ENCODE results near the gene COL18A1. TPM values are rescaled to one million over a fixed set of nuclear protein-coding genes. Genes with fewer than 3 reads are reported as not detected.

Gene COL18A1
- total RNA-seq, 1 experiment from 2014 or later: 8.4 TPM

DNA sequence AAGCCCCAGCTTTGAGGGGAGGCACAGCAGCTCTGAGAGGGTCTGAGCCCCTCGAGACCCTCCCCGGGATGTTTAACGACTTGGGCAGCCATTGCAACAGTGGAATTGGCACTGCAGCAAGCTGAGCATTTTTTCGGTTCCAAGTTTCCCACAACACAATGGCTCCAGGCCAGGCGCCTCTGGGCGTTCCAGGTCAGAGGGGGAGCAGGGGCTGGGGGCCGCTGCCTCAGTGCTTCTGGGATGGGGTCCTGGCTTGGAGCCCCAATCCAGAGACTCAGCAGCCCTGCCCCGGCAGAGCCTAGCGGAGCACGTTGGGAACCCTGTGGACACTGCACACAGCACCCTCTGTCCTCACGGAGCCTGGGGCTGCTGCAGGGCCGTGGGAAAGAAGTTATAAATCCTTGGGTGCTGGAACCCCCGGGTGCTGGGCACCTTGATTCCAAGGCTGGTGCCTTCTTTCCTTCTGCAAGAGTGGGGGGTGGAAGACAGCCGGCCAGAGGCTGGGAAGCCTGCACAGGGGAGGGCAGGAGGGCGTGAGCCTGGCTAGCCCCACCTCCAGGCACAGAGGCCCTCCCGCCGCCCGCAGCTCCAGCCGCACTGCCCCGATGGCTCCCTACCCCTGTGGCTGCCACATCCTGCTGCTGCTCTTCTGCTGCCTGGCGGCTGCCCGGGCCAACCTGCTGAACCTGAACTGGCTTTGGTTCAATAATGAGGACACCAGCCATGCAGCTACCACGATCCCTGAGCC, 50.1 kb downstream of the COL18A1 start:
- peak; percentile 46 for DNase-seq (ENCODE audit: low spot score)

GRCh38 chr21:45455674-45456583, 51.0 kb downstream of the COL18A1 start:
- no peak for DNase-seq (ENCODE audit: low spot score)

DNA sequence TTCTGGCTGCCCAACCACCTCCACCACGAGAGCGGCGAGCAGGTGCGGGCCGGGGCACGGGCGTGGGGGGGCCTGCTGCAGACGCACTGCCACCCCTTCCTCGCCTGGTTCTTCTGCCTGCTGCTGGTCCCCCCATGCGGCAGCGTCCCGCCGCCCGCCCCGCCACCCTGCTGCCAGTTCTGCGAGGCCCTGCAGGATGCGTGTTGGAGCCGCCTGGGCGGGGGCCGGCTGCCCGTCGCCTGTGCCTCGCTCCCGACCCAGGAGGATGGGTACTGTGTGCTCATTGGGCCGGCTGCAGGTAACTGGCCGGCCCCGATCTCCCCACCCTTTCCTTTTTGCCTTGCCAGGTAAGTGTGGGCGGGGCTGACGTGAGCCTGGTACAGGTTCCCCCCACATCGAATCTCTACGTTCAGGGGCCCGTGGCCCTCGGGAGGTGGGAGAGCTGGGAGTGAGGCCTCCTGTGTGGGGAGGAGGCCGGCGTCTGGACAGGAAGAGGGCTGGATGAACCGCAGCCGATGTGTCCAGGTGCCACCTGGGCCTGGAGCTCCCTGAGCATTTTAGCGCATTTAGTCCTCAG, 51.7 kb downstream of the COL18A1 start:
- DNase-seq (ENCODE audit: low spot score): no peak

DNA sequence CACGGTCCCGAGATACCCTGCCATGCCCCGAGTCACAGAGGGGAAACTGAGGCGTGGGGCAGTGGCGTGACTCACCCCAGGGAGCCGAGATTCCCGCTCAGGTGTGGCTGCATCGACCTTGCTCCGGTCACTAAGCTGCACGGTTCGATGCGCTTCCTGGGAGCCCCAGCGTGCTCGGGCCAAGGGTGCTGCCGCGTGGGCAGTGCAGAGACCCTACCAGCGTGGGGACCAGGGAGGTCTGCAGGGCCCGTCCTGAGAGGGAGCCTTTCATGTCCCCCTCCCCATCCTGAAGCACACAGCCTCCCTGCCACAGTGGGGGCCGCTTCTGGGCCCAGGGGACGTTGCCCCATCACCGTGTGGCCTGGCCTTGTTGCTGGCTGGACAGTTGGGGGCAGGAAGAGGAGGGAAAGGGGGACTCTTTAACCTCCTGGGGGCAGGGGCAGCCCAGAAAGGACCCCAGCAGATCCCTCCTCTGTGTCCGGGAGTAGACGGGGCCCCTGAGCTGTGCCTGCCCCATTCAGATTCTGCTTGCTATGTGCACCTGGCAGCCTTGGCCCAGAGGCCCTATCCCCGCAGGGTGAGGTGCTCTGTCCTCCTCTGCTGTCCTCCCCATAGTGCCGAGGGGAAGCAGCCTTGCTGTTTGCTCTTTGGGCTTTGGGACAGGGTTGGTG, 52.3 kb downstream of the COL18A1 start:
- DNase-seq (ENCODE audit: low spot score): no peak

DNA sequence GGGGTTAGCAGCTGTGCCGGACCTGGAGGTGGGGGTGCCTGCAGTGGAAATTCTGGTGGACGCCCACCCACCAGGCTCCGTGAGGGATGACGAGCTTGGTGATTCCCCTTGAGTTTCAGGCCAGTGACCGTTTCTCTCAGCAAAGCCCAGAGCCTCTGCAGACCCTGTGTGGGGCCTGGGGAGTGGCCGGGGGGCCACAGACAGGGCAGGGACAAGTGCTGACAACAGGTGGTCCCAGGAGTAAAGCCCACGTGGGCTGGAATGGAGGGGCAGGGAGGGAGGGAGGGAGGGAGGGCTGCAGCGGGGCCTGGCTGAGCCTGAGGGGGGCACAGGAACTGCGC, 52.8 kb downstream of the COL18A1 start:
- DNase-seq (ENCODE audit: low spot score): no peak

DNA sequence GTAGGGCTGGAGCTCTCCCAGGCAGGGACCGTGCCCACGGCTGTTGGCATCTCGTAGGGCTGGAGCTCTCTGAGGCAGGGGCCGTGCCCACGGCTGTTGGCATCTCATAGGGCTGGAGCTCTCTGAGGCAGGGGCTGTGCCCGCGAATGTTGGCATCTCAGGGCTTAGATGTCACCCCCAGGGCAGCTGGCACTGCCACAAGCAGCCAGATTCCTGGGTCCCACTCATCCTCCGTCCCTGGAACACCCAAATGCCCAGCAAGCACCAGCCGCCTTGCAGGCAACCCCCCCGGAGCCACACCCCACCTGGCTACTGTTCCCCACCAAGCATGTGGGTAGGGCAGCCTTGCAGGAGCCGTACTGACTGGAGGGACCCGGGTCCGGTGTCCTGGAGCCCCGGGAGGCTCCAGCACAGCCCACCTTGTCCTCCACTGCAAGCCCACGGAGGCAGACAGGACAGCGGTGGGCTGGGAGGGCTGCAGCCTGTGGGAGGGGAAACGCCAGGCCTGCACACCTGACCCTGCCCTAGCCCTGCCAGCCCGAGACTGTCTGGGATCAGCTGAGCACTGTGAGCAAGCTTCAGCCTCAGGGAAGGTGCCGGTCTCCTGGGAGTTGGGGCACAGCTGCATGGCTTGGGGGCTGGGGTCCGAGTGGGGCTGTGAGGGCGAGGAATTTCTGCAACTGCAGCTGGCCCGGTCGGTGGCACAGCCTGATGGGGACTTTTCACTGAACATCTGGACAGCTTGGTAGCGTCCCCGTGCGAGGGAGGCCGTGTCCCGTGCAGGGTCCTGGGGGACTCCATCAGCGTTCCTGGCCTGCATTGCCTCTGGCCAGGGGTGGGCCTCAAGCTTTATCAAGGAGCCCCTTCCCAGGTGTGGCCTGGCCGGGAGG, 53.6 kb downstream of the COL18A1 start:
- no peak for DNase-seq (ENCODE audit: low spot score)

- DNase-seq (ENCODE audit: low spot score): no peak
Measured at GRCh38 chr21:45459171-45460010, 54.4 kb downstream of the COL18A1 start.

GRCh38 chr21:45460011-45460565, 55.1 kb downstream of the COL18A1 start:
- DNase-seq (ENCODE audit: low spot score): no peak

GRCh38 chr21:45460611-45461368, 55.8 kb downstream of the COL18A1 start:
- peak; percentile 52 for DNase-seq (ENCODE audit: low spot score)

- no peak for DNase-seq (ENCODE audit: low spot score)
Measured at GRCh38 chr21:45461369-45461750, 56.4 kb downstream of the COL18A1 start.

DNA sequence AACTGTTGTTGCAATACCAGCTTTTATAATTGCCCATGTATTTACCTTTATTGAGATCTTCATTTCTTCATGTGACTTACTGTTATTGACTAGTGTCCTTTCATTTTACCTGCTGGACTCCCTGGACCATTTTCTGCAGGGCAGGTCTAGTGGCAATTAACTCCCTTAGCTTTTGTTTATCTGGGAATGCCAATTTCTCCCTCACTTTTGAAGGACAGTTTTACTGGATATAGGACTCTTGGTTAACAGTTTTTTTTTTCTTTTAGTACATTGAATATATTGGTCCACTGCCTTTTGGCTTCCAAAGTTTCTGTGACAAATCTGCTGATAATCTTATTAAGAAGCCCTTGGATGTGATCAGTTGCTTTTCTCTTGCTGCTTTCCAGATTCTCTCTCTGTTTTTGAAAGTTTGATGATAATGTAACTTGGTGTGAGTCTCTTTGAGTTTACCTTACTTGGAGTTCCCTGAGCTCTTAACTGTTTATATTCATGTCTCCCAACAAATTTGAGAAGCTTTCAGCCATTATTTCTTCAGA, 56.9 kb downstream of the COL18A1 start:
- DNase-seq (ENCODE audit: low spot score): no peak

GRCh38 chr21:45463871-45464270, 58.9 kb downstream of the COL18A1 start:
- no peak for DNase-seq (ENCODE audit: low spot score)

DNA sequence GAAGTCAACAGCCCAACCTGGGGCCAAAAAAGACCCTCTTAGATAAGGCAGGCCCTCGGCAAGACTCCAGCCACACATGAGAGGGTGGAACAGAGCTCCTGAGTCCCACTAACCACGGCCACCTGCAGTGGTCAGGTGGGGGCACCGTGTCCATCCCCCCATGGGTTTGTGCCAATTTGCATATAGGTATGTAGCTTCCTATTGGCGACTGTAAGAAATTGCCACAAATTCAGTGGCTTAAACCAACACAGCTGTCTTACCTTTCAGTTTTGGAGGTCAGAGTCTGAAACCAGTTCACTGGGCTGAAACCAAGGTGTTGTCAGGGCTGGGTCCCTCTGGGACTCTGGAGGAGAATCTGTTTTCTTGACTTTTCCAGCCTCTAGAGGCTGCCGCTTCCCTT, 59.3 kb downstream of the COL18A1 start:
- DNase-seq (ENCODE audit: low spot score): no peak

DNA sequence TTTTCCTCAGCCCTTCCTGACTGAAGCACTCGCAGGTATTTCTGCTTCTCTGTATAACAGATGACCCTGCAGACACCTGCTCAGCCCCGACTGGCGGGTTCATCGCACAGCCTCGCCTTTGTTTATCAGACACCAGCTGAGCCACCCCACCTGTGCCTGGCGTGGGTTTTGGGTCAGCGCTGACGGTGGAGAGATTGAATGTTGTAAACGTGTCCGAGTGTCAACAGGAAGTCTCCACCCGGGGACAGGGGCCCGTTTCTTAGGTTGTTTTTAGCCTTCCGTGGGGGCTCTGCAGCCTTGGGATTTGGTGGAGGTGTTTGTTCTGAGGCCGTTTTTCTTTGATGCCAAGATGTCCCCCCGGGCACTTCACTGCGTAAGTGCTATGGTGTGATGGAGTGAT, 60.1 kb downstream of the COL18A1 start:
- no peak for DNase-seq (ENCODE audit: low spot score)

GRCh38 chr21:45465611-45466329, 60.8 kb downstream of the COL18A1 start:
- DNase-seq (ENCODE audit: low spot score): no peak

DNA sequence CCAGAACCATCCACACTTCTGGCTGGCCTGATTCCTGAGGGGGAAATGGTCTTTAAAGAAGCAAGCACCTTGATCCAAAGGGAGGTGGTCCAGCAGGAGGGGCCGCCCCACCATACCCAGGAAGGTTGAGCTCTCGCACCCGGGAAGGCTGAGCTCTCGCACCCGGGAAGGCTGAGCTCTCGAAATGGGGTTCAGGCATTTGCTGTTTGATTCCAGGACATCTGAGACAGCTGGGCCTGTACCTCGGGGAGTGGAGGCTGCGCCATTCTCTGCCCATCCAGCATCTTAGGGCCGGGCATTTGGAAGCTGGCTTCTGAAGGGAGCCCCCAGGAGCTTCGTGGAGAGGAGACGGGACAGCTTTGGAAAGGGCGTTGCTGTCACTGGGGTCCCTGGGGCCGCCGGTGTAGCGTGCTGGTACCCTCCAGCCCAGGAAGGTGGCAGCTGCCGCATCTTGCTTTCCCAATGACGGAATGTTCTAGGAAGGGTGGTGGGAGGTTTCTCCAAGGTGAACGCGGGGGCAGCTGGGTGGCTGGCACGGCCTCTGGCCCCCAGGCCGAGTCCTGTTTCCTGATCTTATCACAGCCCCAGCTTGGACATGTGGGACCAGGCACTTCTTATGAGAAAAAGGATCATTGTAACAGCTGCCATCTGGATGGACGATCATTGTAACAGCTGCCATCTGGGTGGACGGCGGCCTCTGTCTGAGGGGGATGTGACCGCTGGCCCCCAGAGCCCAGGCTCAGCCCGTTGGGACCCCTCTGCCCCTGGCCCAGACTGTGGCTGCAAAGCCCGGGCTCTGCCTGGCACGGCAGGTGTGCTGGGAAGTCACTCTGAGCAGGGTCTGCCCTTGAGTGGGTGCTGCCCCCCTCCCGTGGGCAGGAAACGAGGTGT, 61.6 kb downstream of the COL18A1 start:
- no peak for DNase-seq (ENCODE audit: low spot score)

GRCh38 chr21:45467221-45467779, 62.3 kb downstream of the COL18A1 start:
- no peak for DNase-seq (ENCODE audit: low spot score)

All from H4 (cell line).